PC-9 (cell line): Measurements from ENCODE around the gene GFOD2. TPM values are rescaled to one million over a fixed set of nuclear protein-coding genes. Genes with fewer than 3 reads are reported as not detected.
"Not testable (repeated sequence)": the region's sequence is repeated elsewhere in the genome, so short reads cannot be mapped to it uniquely, and the experiment has no call there.

Source experiments
- BruUV-seq: library from RNA; stranded (reverse); fragments of 400-500 nt; replicated peaks from 2 replicates; lab custom pipeline; 2021; lab: Mats Ljungman, UMichigan
- CTCF ChIA-PET: fragments of 300-600 bp; sonication (Branson Sonifier 250); formaldehyde crosslinking; loops from one replicate; lab custom pipeline; 2022; ENCODE audit warnings: antibody characterized with exemption; lab: Charles Lee
- POLR2A ChIA-PET: fragments of 300-600 bp; sonication (Branson Sonifier 250); formaldehyde crosslinking; loops from one replicate; lab custom pipeline; 2022; ENCODE audit warnings: antibody characterized with exemption; ENCODE audit not compliant: unreplicated experiment; lab: Charles Lee
- DNase-seq, 2 experiments: peaks; one replicate each; pipeline versions ENCODE4 v3.0.0 to v3.0.0-alpha.2; 2015 to 2022; ENCODE audit warnings: mixed read lengths in 1 of 2
- H2AFZ ChIP-seq: fragments of 200-600 bp; sonication (generic); 2 replicates; pipeline ENCODE4 v1.8.1; 2017; ENCODE audit warnings: antibody characterized with exemption
- H3F3A ChIP-seq: fragments of 200-600 bp; sonication (generic); 2 replicates; pipeline ENCODE4 v1.8.1; 2017; ENCODE audit warnings: antibody characterized with exemption, mild to moderate bottlenecking, low read depth; ENCODE audit not compliant: insufficient read depth
- H3K27ac ChIP-seq: fragments of 200-600 bp; sonication (generic); 2 replicates; pipeline ENCODE4 v1.6.1; 2016; ENCODE audit warnings: mixed run types
- H3K27me3 ChIP-seq: fragments of 200-600 bp; sonication (generic); 2 replicates; pipeline ENCODE4 v1.6.1; 2016; ENCODE audit warnings: low read depth, mixed run types; ENCODE audit not compliant: insufficient read depth
- H3K36me3 ChIP-seq: fragments of 200-600 bp; sonication (generic); 2 replicates; pipeline ENCODE4 v1.6.1; 2016; ENCODE audit warnings: low read depth, mixed run types
- H3K4me1 ChIP-seq: fragments of 200-600 bp; sonication (generic); replicated peaks from 2 replicates; pipeline ENCODE4 v1.6.1; 2016; ENCODE audit warnings: mixed run types; ENCODE audit not compliant: insufficient read depth
- H3K4me2 ChIP-seq: fragments of 200-600 bp; sonication (generic); 2 replicates; pipeline ENCODE4 v1.6.1; 2017; ENCODE audit warnings: mixed run types
- H3K4me3 ChIP-seq: fragments of 200-600 bp; sonication (generic); 2 replicates; pipeline ENCODE4 v1.6.1; 2016; ENCODE audit warnings: mixed run types
- H3K79me2 ChIP-seq: fragments of 200-600 bp; sonication (generic); 2 replicates; pipeline ENCODE4 v1.6.1; 2017; ENCODE audit warnings: low read depth, mixed run types
- H3K9me2 ChIP-seq: fragments of 200-600 bp; sonication (generic); 2 replicates; pipeline ENCODE4 v1.8.1; 2017; ENCODE audit warnings: mild to moderate bottlenecking; ENCODE audit not compliant: insufficient read depth
- H3K9me3 ChIP-seq: fragments of 200-600 bp; sonication (generic); 2 replicates; pipeline ENCODE4 v1.8.1; 2016; ENCODE audit warnings: low read depth; ENCODE audit not compliant: insufficient read depth
- H4K20me1 ChIP-seq: fragments of 200-600 bp; sonication (generic); 2 replicates; pipeline ENCODE4 v1.8.1; 2017; ENCODE audit not compliant: insufficient read depth
- EZH2 ChIP-seq: fragments of 200-600 bp; sonication (generic); IDR thresholded peaks from 2 replicates; pipeline ENCODE4 v1.8.0; 2017; ENCODE audit warnings: antibody characterized with exemption, low read depth
- intact Hi-C: fragments of 100-400 bp; cut with micrococcal nuclease; formaldehyde crosslinking; loops from one replicate; pipeline ENCODE4 v1.10.0; 2022; ENCODE audit not compliant: unreplicated experiment
- total RNA-seq: library from RNA; stranded (reverse); gene quantifications from 2 replicates; pipeline ENCODE4 v1.2.3, GENCODE V29; 2021
- TF ChIP-seq, protein P1 (sequence below): fragments of 200-600 bp; sonication (generic); conservative IDR thresholded peaks from 2 replicates; pipeline ENCODE4 v1.6.1; 2017; ENCODE audit warnings: mixed run types, antibody characterized with exemption, mild to moderate bottlenecking, moderate library complexity

The GFOD2 gene
- total RNA-seq, 1 experiment from 2014 or later = 17.6 TPM

DNA sequence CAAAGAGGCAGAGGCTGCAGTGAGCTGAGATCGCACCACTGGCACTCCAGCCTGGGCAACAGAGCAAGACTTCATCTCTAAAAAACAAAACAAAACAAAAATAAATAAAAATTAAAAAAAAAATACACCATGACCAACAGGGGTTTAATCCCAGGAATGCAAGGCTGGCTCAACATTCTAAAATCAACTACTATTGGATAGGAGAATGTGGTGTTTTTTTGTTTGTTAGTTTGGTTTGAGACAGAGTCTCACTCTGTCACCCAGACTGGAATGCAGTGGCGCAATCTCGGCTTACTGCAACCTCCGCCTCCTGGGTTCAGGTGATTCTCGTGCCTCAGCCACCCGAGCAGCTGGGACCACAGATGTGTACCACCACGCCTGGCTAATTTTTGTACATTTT, 19.9 kb downstream of the GFOD2 start:
- H3K9me3 ChIP-seq = 0 out of 2 replicates have a peak, but pooled peaks cover 8% of the 10 kb centered on the region
- no TSS peak for BruUV-seq
- H2AFZ ChIP-seq = no peak overlapping the region
- H3K4me3 ChIP-seq = no peak overlapping the region
- H3K79me2 ChIP-seq = peaks cover 28% of the 10 kb centered on the region
- H4K20me1 ChIP-seq = no peaks in the 10 kb centered on the region
- no peak overlapping the region for H3K27ac ChIP-seq
- H3K36me3 ChIP-seq = no peaks in the 10 kb centered on the region
- POLR2A ChIA-PET = no interaction called here
- peaks cover 15% of the 10 kb centered on the region; the same call in 1 of the 2 replicates for H3F3A ChIP-seq
- no peak overlapping the region for H3K4me2 ChIP-seq
- H3K9me2 ChIP-seq = no peaks in the 10 kb centered on the region
- DNase-seq = no peak
- intact Hi-C loops = no loop called here
- H3K4me1 ChIP-seq = peaks cover 23% of the 10 kb centered on the region
- H3K27me3 ChIP-seq = no peaks in the 10 kb centered on the region
- TF ChIP-seq EZH2 = no peak
- TF ChIP-seq, protein P1, sequence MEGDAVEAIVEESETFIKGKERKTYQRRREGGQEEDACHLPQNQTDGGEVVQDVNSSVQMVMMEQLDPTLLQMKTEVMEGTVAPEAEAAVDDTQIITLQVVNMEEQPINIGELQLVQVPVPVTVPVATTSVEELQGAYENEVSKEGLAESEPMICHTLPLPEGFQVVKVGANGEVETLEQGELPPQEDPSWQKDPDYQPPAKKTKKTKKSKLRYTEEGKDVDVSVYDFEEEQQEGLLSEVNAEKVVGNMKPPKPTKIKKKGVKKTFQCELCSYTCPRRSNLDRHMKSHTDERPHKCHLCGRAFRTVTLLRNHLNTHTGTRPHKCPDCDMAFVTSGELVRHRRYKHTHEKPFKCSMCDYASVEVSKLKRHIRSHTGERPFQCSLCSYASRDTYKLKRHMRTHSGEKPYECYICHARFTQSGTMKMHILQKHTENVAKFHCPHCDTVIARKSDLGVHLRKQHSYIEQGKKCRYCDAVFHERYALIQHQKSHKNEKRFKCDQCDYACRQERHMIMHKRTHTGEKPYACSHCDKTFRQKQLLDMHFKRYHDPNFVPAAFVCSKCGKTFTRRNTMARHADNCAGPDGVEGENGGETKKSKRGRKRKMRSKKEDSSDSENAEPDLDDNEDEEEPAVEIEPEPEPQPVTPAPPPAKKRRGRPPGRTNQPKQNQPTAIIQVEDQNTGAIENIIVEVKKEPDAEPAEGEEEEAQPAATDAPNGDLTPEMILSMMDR = no peak
- CTCF ChIA-PET = no interaction called here

DNA sequence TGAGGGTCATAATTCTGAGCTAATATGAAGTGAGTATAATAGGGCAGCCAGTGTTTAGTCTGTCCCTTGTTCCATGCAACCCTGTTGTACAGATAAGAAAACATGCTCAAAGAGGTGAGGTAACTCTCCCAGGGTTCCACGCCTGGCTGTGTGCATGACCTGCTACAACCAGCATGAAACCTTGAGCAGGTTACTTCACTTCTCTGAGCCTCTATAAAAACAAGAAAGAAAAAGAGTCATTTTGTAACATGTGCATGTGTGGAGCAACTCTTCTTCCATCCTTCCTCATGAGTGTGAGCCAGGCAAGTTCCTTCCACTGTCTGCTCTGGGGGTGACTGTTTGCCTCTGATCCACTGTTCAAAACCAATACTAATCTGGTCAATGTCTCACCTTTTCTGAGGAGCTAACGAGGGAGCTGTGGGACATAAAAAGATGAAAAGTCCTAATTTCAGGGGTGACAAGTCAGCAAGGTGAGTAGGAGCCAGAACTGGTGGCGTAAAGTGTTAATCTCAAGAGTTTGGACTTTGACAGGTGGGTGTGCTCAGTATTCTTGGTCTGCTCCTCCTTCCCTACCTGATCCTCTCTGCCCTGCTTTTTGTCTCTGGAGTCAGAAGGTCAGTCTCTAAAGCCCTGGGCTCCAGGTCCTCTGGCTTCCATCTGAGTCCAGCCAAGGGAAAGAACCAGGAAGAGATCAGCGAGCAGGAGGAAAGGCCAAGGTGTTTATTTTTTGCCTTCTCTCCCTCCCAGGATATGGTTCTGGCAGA, 21.5 kb downstream of the GFOD2 start:
- no TSS peak for BruUV-seq
- POLR2A ChIA-PET = no interaction called here
- intact Hi-C loops = no loop called here

DNA sequence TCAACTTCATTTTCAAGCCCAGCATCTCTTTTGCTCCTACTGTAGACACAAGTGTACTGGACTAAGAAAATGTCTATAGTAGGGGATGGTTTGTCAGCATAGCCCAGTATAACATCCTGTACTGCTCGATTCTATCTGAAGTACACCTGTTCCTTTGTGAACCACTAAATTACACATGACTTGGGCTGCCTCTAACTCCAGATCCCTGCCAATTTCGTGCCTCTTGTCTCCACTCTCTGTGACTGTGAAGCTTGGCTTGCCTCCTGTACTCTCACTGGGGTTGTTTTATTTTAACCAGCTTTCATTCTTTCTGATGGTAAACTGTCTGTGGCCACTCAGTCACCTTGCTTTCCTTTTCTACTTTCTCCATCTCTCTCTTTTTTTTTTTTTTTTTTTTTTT, 24.5 kb downstream of the GFOD2 start:
- DNase-seq = no peak
- H3K4me1 ChIP-seq = peaks cover 23% of the 10 kb centered on the region
- H2AFZ ChIP-seq = no peak overlapping the region
- H4K20me1 ChIP-seq = no peaks in the 10 kb centered on the region
- no peak overlapping the region for H3K4me3 ChIP-seq
- ChIA-PET CTCF (no interaction called here), POLR2A (no interaction called here)
- no peaks in the 10 kb centered on the region for H3K27me3 ChIP-seq
- H3K79me2 ChIP-seq = peaks cover 17% of the 10 kb centered on the region; the same call in 1 of the 2 replicates
- H3K9me2 ChIP-seq = no peaks in the 10 kb centered on the region
- 0 out of 2 replicates have a peak, but pooled peaks cover 4% of the 10 kb centered on the region for H3K9me3 ChIP-seq
- no peak overlapping the region for H3K4me2 ChIP-seq
- H3K36me3 ChIP-seq = no peaks in the 10 kb centered on the region
- H3F3A ChIP-seq = peaks cover 19% of the 10 kb centered on the region; the same call in 1 of the 2 replicates
- BruUV-seq = no TSS peak
- no peak for TF ChIP-seq EZH2
- TF ChIP-seq, protein P1 = no peak
- intact Hi-C loops = no loop called here
- H3K27ac ChIP-seq = no peak overlapping the region

More for the DNA sequence above, 21.5 kb downstream of the GFOD2 start:
- no peaks in the 10 kb centered on the region for H3K36me3 ChIP-seq
- no peak for DNase-seq
- CTCF ChIA-PET = interaction anchor here (0.6 kb wide), 1 partner anchor 745 kb away, joined by 3 read pairs; no protein-coding TSS in a partner anchor
- peak overlapping the region; percentile 40; the same call in 1 of the 2 replicates for H3K4me2 ChIP-seq
- H2AFZ ChIP-seq = no peak overlapping the region
- H3K9me3 ChIP-seq = 0 out of 2 replicates have a peak, but pooled peaks cover 8% of the 10 kb centered on the region
- H3F3A ChIP-seq = peaks cover 16% of the 10 kb centered on the region; the same call in 1 of the 2 replicates
- peak overlapping the region; percentile 40; the same call in 1 of the 2 replicates for H3K27ac ChIP-seq
- H3K9me2 ChIP-seq = no peaks in the 10 kb centered on the region
- peaks cover 23% of the 10 kb centered on the region for H3K79me2 ChIP-seq
- TF ChIP-seq, protein P1 = no peak
- no peak for TF ChIP-seq EZH2
- H3K4me1 ChIP-seq = peaks cover 23% of the 10 kb centered on the region
- H3K27me3 ChIP-seq = no peaks in the 10 kb centered on the region
- H4K20me1 ChIP-seq = no peaks in the 10 kb centered on the region
- no peak overlapping the region for H3K4me3 ChIP-seq

DNA sequence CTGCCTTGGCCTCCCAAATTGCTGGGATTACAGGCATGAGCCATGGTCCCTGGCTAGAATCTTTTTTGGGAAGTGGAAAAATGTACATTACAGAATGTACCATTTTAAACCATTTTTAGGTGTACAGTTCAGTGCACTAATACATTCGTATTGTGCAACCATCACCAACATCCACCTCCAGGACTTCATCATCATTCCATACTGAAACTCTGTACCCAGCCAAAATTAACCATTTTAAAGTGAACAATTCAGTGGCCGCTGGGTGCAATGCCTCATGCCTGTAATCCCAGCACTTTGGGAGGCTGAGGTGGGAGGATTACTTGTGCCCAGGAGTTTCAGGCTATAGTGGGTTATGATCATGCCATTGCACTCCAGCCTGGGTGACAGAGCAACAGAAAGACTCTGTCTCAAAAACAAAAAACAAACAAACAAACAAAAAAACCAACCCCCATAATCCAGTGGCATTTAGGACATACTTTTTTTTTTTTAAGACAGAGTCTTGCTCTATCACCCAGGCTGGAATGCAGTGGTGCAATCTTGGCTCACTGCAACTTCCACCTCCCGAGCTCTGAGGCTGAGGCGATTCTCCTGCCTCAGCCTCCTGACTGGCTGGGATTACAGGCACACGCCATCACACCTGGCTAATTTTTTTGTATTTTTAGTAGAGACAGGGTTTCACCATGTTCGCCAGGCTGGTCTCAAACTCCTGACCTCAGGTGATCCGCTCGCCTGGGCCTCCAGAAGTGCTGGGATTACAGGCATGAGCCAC, 25.4 kb downstream of the GFOD2 start:
- intact Hi-C loops, H2AFZ ChIP-seq, POLR2A ChIA-PET, H3K27me3 ChIP-seq, H3K36me3 ChIP-seq, CTCF ChIA-PET, H3K9me2 ChIP-seq, BruUV-seq, H3K9me3 ChIP-seq, H3K27ac ChIP-seq, H4K20me1 ChIP-seq, H3K4me2 ChIP-seq, H3K4me3 ChIP-seq: not testable (repeated sequence)
- peak in 1 of 2 experiments; percentile 40 for DNase-seq
- peaks cover 23% of the 10 kb centered on the region for H3K4me1 ChIP-seq
- peaks cover 19% of the 10 kb centered on the region; the same call in 1 of the 2 replicates for H3F3A ChIP-seq
- peaks cover 14% of the 10 kb centered on the region; the same call in 1 of the 2 replicates for H3K79me2 ChIP-seq
